Peyer's patch (tissue), 4 donors: ENCODE data around the gene MMD.

Source experiments
- CTCF ChIP-seq, 6 experiments: fragments of 450-650 bp in 4 of 6; fragments of 200-600 bp in 2 of 6; sonication (generic) in 1 of 6; IDR thresholded peaks; one replicate each; pipeline ENCODE4 v1.5.1; 2017 to 2019; ENCODE audit warnings: antibody characterized with exemption in 6 of 6, mild to moderate bottlenecking in 3 of 6, moderate library complexity in 1 of 6
- POLR2A ChIP-seq, 2 donors: fragments of 450-650 bp; IDR thresholded peaks; one replicate each; pipeline ENCODE4 v1.5.1; 2017; ENCODE audit warnings: antibody characterized with exemption in 2 of 2, mild to moderate bottlenecking in 2 of 2, moderate library complexity in 2 of 2

DNA sequence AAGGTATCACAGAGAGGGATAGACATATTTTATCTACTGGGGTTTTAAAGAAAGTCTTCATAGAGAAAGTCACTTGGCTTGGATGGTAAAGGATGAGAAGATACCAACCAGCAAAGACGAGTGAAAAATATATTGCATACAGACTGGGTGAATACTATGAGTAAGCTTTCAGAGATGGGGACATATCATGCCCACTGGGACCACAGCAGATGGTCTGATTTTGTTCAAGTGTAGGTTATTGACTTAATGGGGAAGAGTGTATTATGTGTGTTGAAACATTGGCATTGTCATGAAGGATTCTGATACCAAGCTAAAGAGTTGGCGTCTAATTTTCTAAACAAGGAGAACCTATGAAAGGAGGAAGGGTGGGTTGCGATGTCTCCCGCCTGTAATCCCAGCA is 13.8 kb upstream of the MMD start:
- TF ChIP-seq CTCF (IDR thresholded peaks at IDR 0.05) (no peak), POLR2A (IDR thresholded peaks at IDR 0.05) (no peak)
